Activated CD4-positive, alpha-beta T cell treated with anti-CD3 and anti-CD28 coated beads for 4 hours (primary cell): ENCODE data around the gene BPIFB2.

ENCODE experiments used
- DNase-seq, 2 donors: peaks; one replicate each; pipeline ENCODE4 v3.0.0-alpha.2; 2020

Gene BPIFB2

GRCh38 chr20:33008336-33009213 lies 1.1 kb downstream of the BPIFB2 start:
- DNase-seq, result no peak

GRCh38 chr20:33009214-33010132 lies 2.0 kb downstream of the BPIFB2 start:
- no peak for DNase-seq

GRCh38 chr20:33010133-33010504 lies 2.6 kb downstream of the BPIFB2 start:
- no peak for DNase-seq

GRCh38 chr20:33010674-33011449 lies 3.4 kb downstream of the BPIFB2 start:
- DNase-seq, result no peak

GRCh38 chr20:33012327-33013189 lies 5.1 kb downstream of the BPIFB2 start:
- DNase-seq, result no peak

- no peak for DNase-seq
Measured at GRCh38 chr20:33013701-33014326, 6.3 kb downstream of the BPIFB2 start.

GRCh38 chr20:33014336-33015113 lies 7.0 kb downstream of the BPIFB2 start:
- no peak for DNase-seq

GRCh38 chr20:33015114-33015484 lies 7.6 kb downstream of the BPIFB2 start:
- DNase-seq, result no peak

- no peak for DNase-seq
Measured at GRCh38 chr20:33015700-33016580, 8.4 kb downstream of the BPIFB2 start.

GRCh38 chr20:33016581-33017109 lies 9.1 kb downstream of the BPIFB2 start:
- DNase-seq, result no peak

- DNase-seq, result no peak
Measured at GRCh38 chr20:33017542-33017941, 10.0 kb downstream of the BPIFB2 start.

GRCh38 chr20:33018169-33018931 lies 10.8 kb downstream of the BPIFB2 start:
- DNase-seq, result no peak

GRCh38 chr20:33019465-33020277 lies 12.2 kb downstream of the BPIFB2 start:
- no peak for DNase-seq

GRCh38 chr20:33020278-33021161 lies 13.0 kb downstream of the BPIFB2 start:
- DNase-seq, result no peak

GRCh38 chr20:33021879-33022278 lies 14.4 kb downstream of the BPIFB2 start:
- DNase-seq, result no peak

- no peak for DNase-seq
Measured at GRCh38 chr20:33022289-33022688, 14.8 kb downstream of the BPIFB2 start.
